OCI-LY1 (cell line): ENCODE data around the gene GPR176.

Experiments used
- H2AFZ ChIP-seq: fragments of 200-600 bp; sonication (generic), shearing (Covaris generic); 2 replicates; pipeline ENCODE4 v1.6.0; 2014; ENCODE audit warnings: antibody characterized with exemption, mild to moderate bottlenecking, low read length
- H3F3A ChIP-seq: fragments of 200-600 bp; sonication (generic), shearing (Covaris generic); 2 replicates; pipeline ENCODE4 v1.6.0; 2014; ENCODE audit warnings: mild to moderate bottlenecking, antibody characterized with exemption, low read length, moderate library complexity; ENCODE audit not compliant: insufficient read depth
- H3K27ac ChIP-seq: fragments of 200-600 bp; sonication (generic); 2 replicates; pipeline ENCODE4 v1.5.1; 2014; ENCODE audit warnings: low read length, mixed run types, mild to moderate bottlenecking, low read depth; ENCODE audit not compliant: poor library complexity, severe bottlenecking
- H3K27me3 ChIP-seq: fragments of 200-600 bp; sonication (generic); 2 replicates; pipeline ENCODE4 v1.6.0; 2014; ENCODE audit warnings: antibody characterized with exemption, mild to moderate bottlenecking, low read length, moderate library complexity; ENCODE audit not compliant: insufficient read depth
- H3K36me3 ChIP-seq: fragments of 200-600 bp; sonication (generic); 2 replicates; pipeline ENCODE4 v1.6.1; 2014; ENCODE audit warnings: mild to moderate bottlenecking, antibody characterized with exemption, low read length, moderate library complexity, mixed read lengths; ENCODE audit not compliant: insufficient read depth
- H3K4me1 ChIP-seq: fragments of 200-600 bp; sonication (generic); 2 replicates; pipeline ENCODE4 v1.5.1; 2014; ENCODE audit warnings: mild to moderate bottlenecking, low read length, moderate library complexity; ENCODE audit not compliant: insufficient read depth, severe bottlenecking
- H3K4me2 ChIP-seq: fragments of 200-600 bp; sonication (generic), shearing (Covaris generic); 2 replicates; pipeline ENCODE4 v1.6.1; 2014; ENCODE audit warnings: low read length
- H3K4me3 ChIP-seq: fragments of 200-600 bp; sonication (generic); 2 replicates; pipeline ENCODE4 v1.5.1; 2014; ENCODE audit warnings: low read length, low read depth, mild to moderate bottlenecking, mixed read lengths; ENCODE audit not compliant: poor library complexity, severe bottlenecking
- H3K79me2 ChIP-seq: fragments of 200-600 bp; shearing (Covaris generic); 2 replicates; pipeline ENCODE4 v1.6.1; 2016; ENCODE audit warnings: mixed run types, low read length, mixed read lengths; ENCODE audit not compliant: insufficient read depth
- H3K9ac ChIP-seq: fragments of 200-600 bp; sonication (generic), shearing (Covaris generic); 2 replicates; pipeline ENCODE4 v1.6.1; 2014; ENCODE audit warnings: mild to moderate bottlenecking, low read length, mixed read lengths
- H3K9me2 ChIP-seq: fragments of 200-600 bp; sonication (generic), shearing (Covaris generic); 2 replicates; pipeline ENCODE4 v1.6.1; 2014; ENCODE audit warnings: low read depth, mild to moderate bottlenecking, low read length, mixed read lengths
- H3K9me3 ChIP-seq: fragments of 200-600 bp; shearing (Covaris generic); 2 replicates; pipeline ENCODE4 v1.6.1; 2014; ENCODE audit warnings: low read length, mixed read lengths
- H4K20me1 ChIP-seq: fragments of 200-600 bp; sonication (generic), shearing (Covaris generic); 2 replicates; pipeline ENCODE4 v1.6.0; 2016; ENCODE audit warnings: mild to moderate bottlenecking, low read length; ENCODE audit not compliant: insufficient read depth
- CTCF ChIP-seq: fragments of 200-600 bp; sonication (generic), shearing (Covaris generic); IDR thresholded peaks from 2 replicates; pipeline ENCODE4 v1.5.1; 2017; ENCODE audit warnings: mild to moderate bottlenecking, antibody characterized with exemption, low read length, moderate library complexity, mixed read lengths
- EZH2 ChIP-seq: fragments of 200-600 bp; sonication (generic), shearing (Covaris generic); IDR thresholded peaks from 2 replicates; pipeline ENCODE4 v1.8.0; 2017; ENCODE audit warnings: borderline replicate concordance, mixed run types, mild to moderate bottlenecking, antibody characterized with exemption, low read length, moderate library complexity, mixed read lengths

The GPR176 gene

GRCh38 chr15:39789736-39790135 lies 130.3 kb downstream of the GPR176 start:
- peaks cover 11% of the 10 kb centered on the region for H3K4me1 ChIP-seq
- no peaks in the 10 kb centered on the region for H3K36me3 ChIP-seq
- no peaks in the 10 kb centered on the region for H3K9me2 ChIP-seq
- H4K20me1 ChIP-seq, result no peaks in the 10 kb centered on the region
- no peaks in the 10 kb centered on the region for H3K27me3 ChIP-seq
- no peak overlapping the region for H3K4me3 ChIP-seq
- H2AFZ ChIP-seq, result no peak overlapping the region
- TF ChIP-seq CTCF, result no peak
- no peaks in the 10 kb centered on the region for H3K79me2 ChIP-seq
- H3F3A ChIP-seq, result no peaks in the 10 kb centered on the region
- no peak overlapping the region for H3K27ac ChIP-seq
- no peak overlapping the region for H3K4me2 ChIP-seq
- no peaks in the 10 kb centered on the region for H3K9me3 ChIP-seq
- no peak overlapping the region for H3K9ac ChIP-seq

- Histone ChIP-seq H3K27ac (no peak overlapping the region), H3K4me1 (peaks cover 19% of the 10 kb centered on the region)
- TF ChIP-seq EZH2 (no peak), CTCF (no peak)
Measured at GRCh38 chr15:39788800-39789565, 131.1 kb downstream of the GPR176 start.

GRCh38 chr15:39788108-39788507 lies 132.0 kb downstream of the GPR176 start:
- H3K4me1 ChIP-seq, result peaks cover 27% of the 10 kb centered on the region
- no peak for TF ChIP-seq CTCF
- no peak overlapping the region for H3K4me2 ChIP-seq

More at GRCh38 chr15:39788800-39789565, 131.1 kb downstream of the GPR176 start:
- Histone ChIP-seq H3F3A (no peaks in the 10 kb centered on the region), H3K27me3 (no peaks in the 10 kb centered on the region), H3K79me2 (no peaks in the 10 kb centered on the region), H3K9ac (no peak overlapping the region), H3K9me2 (no peaks in the 10 kb centered on the region), H3K36me3 (no peaks in the 10 kb centered on the region), H3K4me2 (no peak overlapping the region), H3K4me3 (no peak overlapping the region), H3K9me3 (no peaks in the 10 kb centered on the region), H2AFZ (no peak overlapping the region), H4K20me1 (no peaks in the 10 kb centered on the region)

More at GRCh38 chr15:39788108-39788507, 132.0 kb downstream of the GPR176 start:
- Histone ChIP-seq H3K9me2 (no peaks in the 10 kb centered on the region), H2AFZ (no peak overlapping the region), H3K9ac (no peak overlapping the region), H3K27ac (no peak overlapping the region), H3F3A (no peaks in the 10 kb centered on the region), H3K4me3 (no peak overlapping the region), H3K79me2 (no peaks in the 10 kb centered on the region), H4K20me1 (no peaks in the 10 kb centered on the region), H3K9me3 (no peaks in the 10 kb centered on the region), H3K27me3 (no peaks in the 10 kb centered on the region), H3K36me3 (no peaks in the 10 kb centered on the region)
